ENCODE results near the gene SUFU.
A peak's percentile ranks its signal among the peaks of the same experiment; 100 is the strongest.
"Not testable (repeated sequence)": the region's sequence is repeated elsewhere in the genome, so short reads cannot be mapped to it uniquely, and the experiment has no call there.

The SUFU gene

DNA sequence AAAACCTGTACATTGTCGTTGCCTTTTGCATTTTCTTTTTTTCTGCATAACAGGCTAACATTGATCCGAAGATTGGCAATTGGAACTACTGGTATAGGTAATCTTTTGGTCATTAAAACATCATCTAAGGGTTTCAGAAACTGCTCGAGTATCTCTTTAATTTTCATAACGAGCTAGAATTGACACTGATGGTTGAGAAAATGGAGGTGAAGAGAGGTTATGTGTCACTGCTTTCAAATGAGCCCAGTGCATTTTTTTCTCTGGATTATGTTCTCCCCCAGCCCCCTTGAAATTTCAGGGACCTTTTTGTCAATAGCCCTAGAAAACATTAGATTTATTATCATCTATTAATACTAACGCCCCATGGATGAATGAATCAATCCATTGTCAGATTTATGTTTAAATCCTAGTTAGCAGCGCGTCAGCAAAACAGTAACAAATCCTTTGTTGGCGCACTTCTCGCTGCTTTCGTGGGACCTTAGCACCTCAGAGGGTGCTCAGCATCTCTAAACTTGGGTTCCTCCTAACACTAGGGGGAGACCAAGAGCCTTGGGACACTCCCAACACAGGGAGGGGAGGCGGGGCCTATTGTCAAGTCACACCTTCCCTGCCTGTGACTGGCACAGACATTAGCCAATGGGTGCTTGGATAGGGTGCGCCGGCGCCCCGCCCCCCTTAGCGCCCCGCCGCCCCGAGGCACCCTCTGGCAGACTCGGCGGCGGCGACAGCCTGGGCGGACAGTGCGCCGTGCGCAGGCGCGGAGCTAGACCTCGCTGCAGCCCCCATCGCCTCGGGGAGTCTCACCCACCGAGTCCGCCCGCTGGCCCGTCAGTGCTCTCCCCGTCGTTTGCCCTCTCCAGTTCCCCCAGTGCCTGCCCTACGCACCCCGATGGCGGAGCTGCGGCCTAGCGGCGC is at the start of gene SUFU:
SUFU (plus strand) TSS at position 709 of the 915 bp plus-strand sequence; CDS start at position 890, 181 bp downstream.
- peak; percentile 98 for DNase-seq (ENCODE audit: low read depth in 2 of 2)

DNA sequence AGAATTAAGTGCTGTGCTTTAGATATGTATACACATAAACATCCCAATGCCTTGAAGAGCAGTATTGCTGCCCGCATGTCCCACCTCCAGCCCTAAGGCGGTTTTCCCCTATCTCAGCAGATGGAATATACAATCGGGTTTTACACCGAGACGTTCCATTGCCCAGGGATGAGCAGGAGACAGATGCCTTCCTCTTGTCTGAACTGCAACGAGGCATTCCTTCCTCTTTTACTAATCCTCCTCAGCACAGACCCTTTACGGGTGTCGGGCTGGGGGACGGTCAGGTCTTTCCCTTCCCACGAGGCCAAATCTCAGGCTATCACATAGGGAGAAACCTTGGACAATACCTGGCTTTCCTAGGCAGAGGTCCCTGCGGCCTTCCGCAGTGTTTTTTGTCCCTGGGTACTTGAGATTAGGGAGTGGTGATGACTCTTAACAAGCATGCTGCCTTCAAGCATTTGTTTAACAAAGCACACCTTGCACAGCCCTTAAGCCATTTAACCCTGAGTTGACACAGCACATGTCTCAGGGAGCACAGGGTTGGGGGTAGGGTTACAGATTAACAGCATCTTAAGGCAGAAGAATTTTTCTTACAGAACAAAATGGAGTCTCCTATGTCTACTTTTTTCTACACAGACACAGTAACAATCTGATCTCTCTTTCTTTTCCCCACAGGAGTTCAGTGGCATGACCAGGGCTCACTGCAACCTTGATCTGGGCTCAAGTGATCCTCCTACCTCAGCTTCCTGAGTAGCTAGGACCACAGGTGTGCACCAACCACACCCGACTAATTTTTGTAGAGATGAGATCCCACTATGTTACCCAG is 48.9 kb upstream of the SUFU start:
- DNase-seq (ENCODE audit: low read depth in 2 of 2) = not testable (repeated sequence)

DNA sequence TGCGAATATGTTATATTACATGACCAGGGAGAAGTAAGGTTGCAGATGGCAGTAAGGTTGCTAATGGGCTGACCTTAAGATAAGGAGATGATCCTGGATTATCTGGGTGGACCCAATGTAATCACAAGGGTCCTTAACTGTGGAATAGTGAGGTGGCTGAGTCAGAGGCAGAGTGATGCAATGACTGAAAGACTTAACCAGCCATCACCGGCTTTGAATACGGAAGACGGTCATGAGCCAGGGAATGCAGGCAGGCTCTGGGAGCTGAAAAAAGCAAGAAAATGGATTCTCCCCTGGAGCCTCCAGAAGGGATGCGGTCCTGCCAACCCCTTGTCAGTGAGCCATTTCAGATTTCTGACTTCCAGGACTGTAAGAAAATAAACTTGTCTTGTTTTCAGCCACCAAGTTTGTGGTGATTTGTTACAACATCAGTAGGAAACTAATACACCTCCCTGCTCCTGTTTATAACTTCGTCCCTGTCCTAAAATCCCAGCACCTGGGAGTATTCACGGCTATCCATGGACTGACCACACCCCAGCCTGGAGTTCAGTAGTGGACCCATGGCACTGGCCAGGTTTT is 47.8 kb upstream of the SUFU start:
- peak; percentile 56 to 57 for DNase-seq (ENCODE audit: low read depth in 2 of 2)

DNA sequence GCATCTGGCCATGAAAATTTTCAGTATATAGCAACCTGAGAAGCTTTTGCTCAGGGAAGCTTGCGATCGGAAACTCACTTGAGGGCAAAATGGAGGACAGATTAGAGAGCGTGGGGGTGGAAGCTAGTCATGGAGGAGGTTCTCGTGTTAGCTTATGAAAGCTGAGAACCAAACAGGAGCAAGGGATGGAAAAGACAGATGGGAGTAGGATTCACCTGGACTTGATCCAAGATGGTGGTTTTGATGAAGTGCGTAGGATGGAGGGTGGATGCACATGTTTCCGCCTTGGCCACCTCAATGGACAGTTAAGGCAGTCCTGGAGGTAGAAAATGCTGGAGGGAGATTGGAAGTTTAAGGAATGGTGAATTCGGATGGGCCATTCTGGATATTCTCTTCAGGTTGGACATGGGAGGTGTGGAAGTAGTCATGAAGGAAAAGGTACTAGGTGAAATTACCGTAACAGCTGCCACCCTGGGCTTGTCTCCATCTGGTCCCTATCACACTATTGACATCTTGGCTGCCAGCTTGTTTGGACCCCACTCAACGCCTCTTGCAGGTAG is 46.1 kb upstream of the SUFU start:
- DNase-seq (ENCODE audit: low read depth in 2 of 2) = no peak

DNA sequence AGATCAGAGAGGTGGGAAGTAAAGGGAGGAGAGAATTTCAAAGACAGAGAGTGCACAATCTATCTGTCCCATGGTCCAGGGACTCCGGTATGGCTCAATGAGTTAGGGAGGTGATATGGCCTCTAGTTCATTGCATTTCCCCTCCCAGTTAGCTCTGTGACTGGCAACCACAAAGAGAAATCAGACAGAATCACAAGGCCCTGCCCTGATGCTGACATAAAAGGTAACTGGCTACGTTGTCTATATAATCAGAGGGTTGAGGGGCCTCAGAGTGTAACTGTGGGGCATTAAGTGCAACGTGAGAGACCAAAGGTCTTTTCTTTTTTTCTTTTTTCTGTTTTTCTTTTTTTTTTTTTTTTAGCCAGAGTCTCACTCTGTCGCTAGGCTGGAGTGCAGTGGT is 45.1 kb upstream of the SUFU start:
- no peak for DNase-seq (ENCODE audit: low read depth in 2 of 2)

DNA sequence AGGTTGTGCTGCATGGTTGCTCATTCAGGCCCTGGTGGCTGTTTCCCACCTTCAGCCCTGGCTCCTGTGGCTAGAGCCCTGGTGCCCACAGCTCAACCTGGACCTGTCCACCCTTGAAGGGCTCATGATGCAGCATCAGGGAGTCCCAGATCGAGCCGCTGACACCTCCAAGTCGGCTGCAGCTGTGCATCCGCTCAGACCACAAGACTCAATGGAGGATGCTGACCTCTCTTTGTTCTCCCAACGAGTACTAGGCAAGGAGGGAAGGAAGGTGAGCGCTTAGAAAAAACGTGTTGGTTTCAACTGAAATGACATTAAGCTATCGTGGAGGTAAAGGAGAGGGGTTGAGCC is 43.0 kb upstream of the SUFU start:
- DNase-seq (ENCODE audit: low read depth in 2 of 2) = no peak

DNA sequence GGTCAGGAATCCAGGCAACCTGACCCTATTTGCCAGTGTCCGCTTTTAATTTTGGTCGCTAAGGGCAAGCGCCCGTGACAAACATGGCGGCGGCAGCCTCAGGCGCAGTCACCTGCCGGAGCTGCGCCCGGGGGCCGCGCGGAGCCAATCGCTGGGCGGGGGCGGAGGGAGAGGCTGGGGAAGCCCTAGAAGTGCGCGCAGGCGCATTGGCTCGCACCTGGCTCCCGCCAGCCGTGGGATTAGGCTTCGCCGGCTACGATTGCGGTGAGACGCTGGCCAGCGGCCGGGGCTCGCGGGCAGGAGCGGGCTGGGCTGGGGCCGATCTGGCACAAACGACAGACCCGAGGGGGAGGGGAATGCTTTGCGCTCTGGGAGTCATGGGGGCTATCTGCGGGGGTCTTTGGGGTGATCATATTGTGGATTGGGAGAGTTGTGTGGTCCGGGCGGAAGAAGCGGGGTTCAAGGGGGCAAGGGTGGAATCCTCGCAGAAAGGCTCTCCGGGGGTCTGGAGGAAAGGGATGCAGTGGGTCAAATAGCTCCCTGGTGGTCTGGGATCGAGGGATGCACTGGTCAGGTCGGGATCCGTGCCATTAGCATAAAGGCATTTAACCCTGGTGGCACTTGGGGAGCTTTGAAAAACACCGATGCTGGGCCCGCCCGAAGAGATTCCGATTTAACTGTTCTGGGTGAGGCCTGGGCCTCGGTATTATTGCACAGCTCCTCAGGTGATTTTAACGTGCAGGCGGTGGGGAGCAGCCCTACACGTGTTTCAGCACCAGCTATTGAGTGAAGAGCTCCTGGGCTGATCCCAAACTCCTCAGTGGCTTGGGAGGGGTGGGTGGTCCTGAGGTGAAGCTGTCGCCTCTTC is 42.4 kb upstream of the SUFU start:
- peak; percentile 45 to 47 for DNase-seq (ENCODE audit: low read depth in 2 of 2)

DNA sequence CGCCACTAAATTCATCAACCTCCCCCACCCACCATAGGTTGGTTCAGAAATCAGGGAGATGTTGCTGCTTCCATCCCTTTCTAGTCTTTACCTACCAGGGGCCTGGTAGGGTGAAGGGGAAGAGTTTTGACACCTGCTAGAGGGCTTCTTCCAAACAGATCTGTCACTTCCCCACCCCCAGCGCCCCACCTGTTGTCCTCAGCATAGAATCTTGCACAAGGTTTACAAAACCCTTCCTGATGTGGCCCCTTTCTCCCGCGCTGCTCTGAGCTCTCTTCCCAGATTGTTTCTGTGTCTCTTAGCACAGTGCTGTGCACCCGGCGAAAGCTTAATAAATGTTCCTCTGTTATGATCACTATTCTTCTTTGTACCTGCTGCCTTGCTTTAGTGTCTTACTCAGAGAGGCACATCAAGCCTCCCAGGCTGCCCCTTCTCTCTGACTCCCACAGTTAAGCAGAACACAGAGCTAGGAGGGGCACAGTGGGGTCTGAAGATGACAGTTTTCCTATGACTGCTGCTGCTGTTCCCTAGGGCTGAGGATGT is 41.2 kb upstream of the SUFU start:
- DNase-seq (ENCODE audit: low read depth in 2 of 2) = no peak

DNA sequence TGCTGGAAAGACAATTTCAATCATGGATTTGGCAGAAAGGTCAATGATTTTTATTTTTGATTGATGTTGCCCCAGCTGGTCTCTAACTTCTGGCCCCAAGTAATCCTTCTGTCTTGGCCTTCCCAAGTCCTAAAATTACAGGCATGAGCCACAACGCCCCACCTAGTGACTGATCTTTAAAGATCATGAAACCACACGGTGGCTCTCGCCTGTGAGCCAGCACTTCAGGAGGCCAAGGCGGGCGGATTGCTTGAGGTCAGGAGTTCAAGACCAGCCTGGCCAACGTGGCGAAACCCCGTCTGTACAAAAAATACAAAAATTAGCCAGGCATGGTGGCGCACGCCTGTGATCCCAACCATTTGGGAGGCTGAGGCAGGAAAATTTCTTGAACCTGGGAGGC is 39.8 kb upstream of the SUFU start:
- DNase-seq (ENCODE audit: low read depth in 2 of 2) = no peak

DNA sequence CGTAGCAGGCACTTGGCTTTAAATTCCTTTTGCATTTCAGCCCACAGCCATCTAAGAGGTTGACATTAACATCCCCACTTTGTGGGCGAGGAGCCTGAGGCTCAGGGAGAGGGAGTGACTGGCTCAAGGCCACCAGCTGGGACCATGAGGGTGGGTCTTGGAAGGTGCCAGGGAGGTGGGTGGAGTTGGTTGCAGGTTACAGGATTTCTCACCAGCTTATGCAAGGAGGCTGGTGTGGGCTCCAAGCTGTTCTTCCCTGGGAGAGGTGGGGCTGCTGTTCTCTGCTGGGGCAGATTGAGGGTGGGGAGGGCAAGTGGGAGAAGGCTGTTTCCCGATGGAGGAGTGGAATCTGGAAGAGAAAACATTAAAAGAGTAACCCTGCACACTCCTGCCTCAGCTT is 38.3 kb upstream of the SUFU start:
- no peak for DNase-seq (ENCODE audit: low read depth in 2 of 2)

DNA sequence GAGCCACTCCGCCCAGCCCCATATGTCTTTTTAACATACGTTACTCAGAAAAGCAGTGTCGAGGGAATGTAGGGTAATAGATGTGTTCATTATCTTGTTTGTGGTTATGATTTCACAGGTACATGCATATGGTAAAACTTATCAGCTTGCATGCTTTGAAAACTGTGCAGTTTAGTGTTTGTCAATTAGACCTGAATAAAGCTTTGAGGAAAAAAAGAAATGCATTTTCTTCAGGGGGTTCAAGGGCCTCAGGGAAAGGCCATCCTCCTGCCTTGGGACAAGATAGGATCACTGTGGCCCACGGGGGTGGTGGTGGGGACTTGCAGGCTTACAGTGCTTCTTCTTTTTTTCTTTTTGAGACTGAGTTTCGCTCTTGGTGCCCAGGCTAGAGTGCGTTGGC is 36.5 kb upstream of the SUFU start:
- DNase-seq (ENCODE audit: low read depth in 2 of 2) = no peak

DNA sequence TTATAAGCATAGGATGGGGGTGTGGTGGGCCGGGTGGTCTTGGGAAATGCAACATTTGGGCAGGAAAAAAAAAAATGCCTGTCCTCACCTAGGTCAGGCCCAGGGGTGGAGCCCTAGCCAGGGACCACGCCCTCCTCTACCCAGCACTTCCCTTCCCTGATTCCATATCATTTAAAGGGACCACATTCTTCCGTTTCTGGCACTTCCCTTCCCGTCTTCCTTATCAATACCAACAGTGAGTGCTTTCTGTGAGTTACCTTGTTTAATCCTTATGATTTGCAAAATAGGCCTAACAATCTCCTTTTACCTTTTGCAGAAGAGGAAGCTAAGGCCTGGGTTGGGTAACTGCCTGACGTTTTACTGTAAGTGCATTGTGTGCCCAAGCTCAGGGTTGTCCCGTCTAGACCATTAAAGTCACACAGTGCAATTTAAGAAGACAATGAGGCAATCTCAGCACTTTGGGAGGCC is 35.8 kb upstream of the SUFU start:
- DNase-seq (ENCODE audit: low read depth in 2 of 2) = no peak

DNA sequence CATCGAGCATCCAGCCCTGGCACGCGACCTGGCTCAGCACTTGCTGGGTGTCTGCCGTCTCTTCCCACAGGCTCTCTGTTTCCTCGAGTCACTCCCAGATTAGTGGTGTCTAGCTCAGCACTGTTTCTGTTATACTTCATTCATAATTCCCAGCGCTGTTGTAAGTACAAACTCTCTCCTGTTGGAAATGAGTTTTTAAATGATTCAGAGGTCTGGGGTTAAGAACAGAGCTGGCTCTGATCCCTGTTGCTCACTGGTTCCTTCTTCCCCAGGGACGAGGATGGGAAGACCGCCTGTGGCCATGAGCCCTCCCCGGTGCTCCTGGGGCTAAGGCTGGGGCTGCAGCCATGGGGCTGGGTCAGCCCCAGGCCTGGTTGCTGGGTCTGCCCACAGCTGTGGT is 35.1 kb upstream of the SUFU start:
- DNase-seq (ENCODE audit: low read depth in 2 of 2) = no peak

DNA sequence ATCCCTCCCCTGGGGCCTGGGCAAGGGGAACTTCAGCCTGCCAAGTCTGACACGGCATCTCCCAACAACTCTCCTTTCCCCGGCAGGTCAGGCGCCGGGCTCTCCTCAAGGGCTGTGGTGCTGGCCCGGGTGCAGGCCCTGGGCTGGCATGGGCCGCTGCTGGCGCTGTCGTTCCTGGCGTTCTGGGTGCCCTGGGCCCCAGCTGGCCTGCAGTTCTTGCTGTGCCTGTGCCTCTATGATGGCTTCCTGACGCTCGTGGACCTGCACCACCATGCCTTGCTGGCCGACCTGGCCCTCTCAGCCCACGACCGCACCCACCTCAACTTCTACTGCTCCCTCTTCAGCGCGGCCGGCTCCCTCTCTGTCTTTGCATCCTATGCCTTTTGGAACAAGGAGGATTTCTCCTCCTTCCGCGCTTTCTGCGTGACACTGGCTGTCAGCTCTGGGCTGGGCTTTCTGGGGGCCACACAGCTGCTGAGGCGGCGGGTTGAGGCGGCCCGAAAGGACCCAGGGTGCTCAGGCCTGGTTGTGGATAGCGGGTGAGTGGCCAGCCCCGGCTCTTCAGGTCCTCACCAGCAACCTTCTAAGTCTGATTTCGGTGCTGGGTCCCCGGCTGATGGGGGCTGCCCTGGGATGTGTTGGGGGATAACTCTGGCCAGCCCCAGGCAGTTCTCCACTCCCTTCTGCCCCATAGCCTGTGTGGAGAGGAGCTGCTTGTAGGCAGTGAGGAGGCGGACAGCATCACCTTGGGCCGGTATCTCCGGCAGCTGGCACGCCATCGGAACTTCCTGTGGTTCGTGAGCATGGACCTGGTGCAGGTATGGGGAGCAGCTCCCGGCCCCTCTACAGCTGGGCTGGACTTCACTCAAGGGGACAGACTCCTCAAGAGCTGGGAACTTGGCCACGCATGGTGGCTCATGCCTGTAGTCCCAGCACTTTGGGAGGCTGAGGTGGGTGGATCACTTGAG is 32.9 kb upstream of the SUFU start:
- DNase-seq (ENCODE audit: low read depth in 2 of 2) = no peak

DNA sequence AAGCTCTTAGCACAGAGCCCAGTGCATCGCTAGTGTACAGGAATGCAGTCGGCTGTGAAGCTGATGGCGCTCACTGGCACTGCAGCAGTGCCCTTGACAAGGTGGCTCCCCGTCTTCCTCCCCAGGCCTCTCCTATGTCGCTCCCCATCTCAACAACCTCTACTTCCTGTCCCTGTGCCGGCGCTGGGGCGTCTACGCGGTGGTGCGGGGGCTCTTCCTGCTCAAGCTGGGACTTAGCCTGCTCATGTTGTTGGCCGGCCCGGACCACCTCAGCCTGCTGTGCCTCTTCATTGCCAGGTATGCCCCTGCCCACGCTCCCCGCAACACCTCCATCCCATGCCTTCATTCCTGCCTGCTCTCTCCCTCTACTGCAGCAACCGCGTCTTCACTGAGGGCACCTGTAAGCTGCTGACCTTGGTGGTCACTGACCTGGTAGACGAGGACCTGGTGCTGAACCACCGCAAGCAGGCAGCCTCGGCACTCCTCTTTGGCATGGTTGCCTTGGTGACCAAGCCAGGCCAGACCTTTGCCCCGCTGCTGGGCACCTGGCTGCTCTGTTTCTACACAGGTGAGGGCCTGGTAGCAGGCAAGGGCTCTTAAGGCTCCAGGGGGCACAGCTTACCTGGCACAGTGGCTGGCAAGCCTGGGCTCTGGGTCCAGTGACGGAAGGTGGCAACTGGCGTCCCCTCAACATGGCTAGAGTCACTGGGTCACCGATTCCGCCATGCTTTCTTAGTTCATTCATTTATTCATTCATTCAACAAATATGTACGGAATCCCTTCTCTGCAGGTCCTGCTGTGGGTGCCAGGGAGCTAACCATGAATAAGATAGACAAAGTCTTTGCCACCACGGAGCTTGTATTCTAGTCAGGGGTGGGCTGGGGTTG is 30.1 kb upstream of the SUFU start:
- no peak for DNase-seq (ENCODE audit: low read depth in 2 of 2)

DNA sequence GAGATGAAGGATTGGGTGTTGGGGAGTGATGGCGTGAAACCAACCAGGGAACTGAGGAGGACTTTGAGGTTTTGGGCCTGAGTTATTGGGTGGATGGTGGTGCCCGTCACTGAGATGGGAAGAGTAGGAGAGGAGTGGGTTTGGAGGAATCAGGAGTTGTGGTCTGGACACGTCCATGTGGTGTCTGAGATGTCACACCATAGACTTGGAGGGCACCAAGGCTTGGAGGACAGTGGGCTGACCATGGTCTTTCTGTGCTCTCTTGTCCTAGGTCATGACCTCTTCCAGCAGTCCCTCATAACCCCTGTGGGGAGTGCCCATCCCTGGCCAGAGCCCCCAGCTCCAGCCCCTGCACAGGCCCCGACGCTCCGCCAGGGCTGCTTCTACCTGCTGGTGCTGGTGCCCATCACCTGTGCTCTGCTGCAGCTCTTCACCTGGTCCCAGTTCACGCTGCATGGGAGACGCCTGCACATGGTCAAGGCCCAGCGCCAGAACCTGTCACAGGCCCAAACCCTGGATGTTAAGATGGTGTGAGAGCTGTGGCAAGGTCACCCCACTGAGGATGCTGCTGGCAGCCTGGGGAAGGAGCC is 28.2 kb upstream of the SUFU start:
- no peak for DNase-seq (ENCODE audit: low read depth in 2 of 2)

DNA sequence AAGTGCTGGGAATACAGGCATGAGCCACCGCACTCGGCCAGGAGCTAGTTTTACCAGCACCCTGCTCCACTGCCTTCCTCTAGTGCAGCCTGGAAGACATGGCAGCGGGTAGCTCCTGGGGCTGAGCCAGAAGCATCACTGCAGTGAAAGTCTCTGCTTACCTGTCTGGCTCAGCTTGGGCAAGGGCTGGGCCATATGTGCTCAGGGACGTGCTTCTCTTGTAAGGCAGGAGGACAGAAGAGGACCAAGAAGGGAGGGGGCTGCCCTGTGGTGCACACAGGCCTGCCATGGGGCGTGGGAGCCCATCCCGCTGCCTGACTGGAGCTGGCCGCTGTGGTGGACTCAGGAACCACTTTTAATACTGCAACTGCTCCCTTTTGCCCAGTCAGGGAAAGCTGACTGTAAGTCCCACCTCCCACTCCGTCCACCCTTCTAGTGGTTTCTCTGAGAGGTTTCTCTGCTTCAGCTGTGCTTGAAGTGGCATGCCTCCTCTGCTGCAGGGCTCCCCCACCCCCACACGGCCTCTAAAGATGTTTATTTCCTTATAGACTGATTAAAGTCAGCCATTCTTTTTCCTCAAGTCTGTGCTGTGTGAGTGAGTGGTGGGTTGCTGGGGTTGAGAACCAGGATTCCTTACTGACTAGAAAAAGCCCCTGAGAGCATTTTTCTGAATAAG is 27.2 kb upstream of the SUFU start:
- no peak for DNase-seq (ENCODE audit: low read depth in 2 of 2)

DNA sequence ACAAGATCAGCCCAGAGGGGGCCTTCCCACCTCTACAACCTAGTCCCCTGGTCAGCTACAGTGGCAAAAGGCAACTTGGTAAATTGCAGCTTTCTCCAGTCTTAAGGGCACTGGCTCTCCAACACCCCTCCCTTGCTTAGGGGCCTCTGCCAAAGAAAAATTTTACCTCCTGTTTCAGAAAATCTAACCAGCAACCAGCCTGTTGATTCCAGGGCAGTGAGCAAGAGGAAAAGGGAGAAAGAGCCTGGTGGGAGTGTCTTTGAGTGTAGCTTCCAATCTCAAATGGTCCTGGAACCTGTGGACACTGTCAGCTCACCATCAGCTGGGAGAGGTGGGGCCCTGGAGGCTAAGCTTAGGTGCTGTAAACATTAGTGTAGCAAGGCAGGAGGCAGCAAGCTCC is 24.1 kb upstream of the SUFU start:
- DNase-seq (ENCODE audit: low read depth in 2 of 2) = no peak

Measured in fibroblast of skin of left quadriceps (primary cell).